HG02571 (cell line): ENCODE results near the gene A3GALT2.

Source experiments
- ATAC-seq: cut with Tn5 transposase; IDR thresholded peaks from one replicate; pipeline ENCODE4 v1.9.1; 2021; ENCODE audit warnings: mild to moderate bottlenecking, moderate library complexity; ENCODE audit not compliant: unreplicated experiment

The A3GALT2 gene

DNA sequence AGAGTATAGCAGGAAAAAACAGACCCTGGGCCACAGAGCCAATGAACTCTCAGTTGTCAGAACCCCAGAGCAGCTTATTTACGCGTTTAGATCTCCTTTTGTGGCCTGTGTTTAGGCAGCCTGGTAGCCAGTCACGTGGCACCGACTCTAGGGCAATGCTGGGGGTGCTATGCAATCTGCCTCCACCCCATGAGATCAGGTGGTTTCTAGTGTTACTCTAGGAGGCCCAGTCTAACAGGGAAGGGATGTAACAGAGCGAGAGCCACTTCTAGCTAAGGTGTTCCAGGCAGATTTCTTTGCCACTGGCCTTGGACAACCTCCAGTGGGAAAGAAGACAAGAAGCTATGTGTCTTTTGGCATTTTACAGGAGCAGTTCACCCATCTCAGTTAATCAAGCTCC lies 12.0 kb upstream of the A3GALT2 start:
- ATAC-seq, result no peak

DNA sequence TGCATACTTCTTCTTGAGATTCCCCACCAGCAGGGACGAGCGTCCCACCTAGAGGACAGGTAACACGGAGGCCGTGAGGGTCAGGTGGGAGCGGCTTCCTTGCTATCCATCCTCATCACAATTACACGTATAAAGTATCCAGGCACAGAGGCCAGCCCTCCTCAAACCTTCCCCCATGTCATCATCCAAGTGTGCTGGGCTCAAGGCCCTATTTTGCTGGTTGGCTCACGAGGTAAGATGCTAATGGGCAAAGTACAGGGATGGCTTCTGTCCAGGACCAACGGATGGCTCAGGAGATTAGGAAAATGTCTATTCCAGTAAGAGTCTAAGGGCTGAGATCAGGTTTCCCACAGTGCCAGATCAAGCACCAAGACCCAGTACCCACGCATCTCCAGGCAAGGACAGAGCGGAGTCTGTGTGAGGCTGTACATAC lies 11.5 kb upstream of the A3GALT2 start:
- no peak for ATAC-seq

DNA sequence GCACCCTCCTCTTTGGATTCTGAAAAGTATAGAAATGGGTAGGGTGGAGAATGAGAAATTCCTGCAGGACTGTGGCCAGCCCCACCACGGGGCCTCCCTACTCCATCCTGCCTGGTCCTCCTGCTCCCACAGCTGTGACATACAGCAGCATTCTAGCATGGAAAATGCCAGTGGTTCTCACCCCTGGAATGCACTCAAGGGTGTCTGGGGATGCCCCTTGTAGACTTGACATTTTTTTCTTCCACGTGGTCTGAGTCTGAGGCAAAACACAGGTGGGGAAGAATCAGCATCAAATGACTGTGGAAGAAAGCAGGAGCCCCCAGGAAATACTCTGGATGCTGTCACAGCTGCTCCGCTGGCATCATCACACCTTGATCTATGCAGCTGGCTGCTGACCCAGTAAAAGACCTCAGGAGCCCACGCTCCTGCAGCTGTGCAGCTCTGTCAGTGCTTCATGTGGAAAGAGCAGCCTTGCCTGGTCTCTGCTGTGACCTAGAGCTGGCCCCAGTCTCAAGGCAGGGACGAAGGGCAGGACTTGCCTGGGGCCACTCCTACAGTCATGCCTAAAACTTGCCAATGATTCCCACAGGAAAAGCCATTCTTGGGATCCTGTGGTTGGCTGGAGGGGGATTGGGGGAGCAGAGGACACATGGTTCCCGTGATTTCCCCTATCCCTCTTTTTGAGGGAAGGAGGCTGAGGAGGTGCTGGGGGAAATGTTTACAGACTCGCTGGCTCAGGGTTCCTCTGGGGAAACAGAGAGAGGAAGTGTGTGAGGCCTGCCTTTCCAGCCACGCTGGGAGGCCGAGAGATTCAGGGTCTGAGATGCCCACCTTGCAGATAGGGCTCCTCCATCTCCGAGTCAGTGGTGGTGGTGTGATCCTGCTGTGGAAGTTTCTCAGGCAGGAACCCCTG lies 10.8 kb upstream of the A3GALT2 start:
- no peak for ATAC-seq

DNA sequence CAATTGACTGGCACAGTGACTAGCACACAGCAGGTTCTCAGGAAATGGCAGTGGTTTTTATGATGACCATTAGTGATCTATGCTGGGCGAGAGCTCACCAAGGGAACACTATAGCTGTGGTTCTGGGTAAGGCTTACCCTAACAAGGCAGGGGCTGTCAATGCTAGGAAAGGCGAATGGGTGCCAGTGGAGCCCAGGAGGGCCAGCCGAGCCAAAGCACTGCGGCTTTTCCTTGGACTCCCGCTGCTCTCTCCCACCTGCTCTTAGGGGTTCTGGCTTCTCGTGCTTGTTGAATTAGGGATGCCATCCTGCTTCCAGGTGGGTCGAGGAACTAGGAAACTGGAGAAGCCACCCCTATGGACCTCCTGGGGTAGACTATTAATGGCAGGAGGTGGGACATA lies 10.0 kb upstream of the A3GALT2 start:
- ATAC-seq, result no peak

DNA sequence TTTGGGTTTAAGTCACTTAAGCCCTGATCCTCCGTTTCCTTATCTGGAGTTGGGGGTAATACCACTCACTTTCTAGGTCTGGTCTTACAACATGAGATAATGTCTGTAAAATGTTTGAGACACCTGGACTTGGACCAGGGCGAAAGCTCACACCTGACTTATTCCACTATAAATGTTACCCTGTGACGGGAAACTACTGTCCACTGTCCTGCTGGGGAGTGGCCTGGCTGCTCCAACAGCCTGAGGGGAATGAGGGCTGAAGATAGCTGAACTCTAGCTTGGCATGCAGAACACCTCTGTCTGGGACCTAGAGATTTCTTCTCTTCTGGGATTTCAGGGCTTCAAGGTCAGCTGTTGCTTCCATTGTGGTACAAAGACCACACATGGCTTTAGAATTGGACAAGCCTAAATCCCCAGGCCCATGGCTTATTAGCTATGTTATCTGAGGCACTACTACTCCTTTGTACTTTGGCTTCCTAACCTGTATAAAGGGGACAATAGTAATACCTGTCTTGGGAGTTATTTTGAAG lies 9.5 kb upstream of the A3GALT2 start:
- ATAC-seq, result no peak

DNA sequence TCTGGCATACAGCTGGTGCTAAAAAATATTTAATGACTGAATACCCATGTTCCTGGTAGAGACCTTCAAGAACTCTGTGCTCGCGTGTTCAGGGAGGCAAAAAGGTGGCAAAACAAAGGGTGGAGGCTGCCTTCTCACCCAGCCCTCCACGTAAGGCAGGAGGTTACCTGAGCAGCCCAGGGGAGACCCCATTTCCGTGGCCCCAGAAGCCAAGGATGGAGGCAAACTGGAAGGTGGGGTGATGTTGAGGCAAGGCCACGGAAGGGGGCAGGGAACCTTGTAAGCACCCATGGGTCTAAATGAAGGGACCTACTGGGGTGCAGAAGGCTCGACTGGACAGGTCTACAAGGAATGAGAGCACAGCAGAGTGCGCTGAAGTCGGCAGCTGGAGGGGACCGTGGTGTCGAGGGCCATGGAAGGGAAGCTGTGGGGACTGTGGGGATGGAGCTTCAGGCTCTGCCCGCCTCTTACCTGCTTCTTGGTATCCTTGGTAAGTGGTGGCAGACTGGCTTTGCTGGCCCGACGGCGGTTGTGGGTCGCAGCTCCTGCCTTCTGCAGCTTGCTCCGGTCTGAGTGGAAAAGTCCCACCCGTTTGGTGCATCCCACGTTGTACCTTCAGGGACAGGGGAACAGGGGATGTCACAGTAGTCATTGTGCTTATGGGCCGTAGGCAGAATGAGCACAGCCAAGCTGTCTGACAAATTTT lies 8.9 kb upstream of the A3GALT2 start:
- no peak for ATAC-seq

DNA sequence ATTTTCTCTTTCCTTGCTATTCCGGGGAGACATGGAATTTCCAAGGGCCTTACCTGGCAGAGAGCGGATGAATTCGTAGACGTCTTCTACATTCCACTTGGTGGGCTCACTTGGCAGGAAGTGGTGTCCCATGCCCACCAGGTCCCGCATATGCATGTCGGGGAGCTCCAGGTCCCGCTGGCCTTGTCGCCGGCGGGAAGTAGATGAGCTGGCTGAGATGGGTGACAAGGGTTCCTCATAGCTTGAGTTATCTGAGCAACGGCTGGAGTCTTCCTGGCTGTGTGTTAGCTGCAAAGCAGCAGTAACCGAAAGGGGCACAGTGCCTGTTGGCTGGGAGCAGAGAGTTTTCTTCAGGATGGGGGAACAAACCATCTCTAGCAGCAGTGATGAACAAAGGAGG lies 7.9 kb upstream of the A3GALT2 start:
- no peak for ATAC-seq

DNA sequence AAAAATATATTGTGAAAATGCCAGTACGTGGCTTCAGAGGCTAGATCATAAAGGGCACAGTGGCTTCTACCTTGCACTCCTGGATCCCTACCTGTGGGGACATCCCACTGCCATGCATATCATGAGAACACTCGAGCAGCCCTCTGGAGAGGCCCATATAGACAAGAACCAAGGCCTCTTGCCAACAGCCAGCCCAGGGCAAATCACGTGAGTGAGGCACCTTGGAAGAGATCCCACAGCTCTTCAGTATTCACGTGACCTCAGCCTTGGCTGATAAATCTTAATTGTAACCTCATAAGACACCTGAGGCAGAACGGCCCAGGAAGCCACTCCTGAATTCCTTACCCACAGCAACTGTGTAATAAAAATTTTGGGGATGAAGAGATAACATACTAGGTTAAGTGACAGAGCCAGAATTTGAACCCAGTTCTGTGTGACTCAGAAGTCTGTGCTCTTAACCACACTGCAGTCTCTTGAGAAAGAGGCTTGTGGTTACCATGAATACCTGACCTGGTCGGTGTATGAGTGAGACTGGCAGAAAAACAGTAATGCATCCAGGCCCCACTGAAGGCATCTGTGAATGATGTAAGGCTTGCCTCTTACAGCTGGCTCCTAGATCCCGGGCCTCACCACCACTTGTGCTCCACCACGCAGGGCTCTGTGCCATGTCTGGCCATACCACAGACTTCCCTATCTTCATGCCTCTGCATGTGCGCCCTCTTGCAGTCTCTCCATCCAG lies 6.9 kb upstream of the A3GALT2 start:
- ATAC-seq, result no peak

DNA sequence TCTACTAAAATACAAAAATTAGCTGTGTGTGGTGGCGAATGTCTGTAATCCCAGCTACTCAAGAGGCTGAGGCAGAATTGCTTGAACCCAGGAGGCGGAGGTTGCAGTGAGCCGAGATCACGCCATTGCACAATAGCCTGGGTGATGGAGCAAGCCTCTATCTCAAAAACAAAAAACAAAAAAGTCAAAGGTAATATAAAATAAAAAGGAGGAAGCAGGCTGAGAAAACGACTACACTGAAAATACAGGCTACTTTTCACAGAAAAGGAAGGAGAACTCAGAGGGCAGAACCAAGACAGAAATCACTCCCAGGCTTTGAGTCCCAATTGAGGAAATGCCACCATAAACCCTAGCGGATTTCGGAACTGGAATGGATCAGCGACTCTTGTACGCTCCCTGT lies 5.9 kb upstream of the A3GALT2 start:
- no peak for ATAC-seq

DNA sequence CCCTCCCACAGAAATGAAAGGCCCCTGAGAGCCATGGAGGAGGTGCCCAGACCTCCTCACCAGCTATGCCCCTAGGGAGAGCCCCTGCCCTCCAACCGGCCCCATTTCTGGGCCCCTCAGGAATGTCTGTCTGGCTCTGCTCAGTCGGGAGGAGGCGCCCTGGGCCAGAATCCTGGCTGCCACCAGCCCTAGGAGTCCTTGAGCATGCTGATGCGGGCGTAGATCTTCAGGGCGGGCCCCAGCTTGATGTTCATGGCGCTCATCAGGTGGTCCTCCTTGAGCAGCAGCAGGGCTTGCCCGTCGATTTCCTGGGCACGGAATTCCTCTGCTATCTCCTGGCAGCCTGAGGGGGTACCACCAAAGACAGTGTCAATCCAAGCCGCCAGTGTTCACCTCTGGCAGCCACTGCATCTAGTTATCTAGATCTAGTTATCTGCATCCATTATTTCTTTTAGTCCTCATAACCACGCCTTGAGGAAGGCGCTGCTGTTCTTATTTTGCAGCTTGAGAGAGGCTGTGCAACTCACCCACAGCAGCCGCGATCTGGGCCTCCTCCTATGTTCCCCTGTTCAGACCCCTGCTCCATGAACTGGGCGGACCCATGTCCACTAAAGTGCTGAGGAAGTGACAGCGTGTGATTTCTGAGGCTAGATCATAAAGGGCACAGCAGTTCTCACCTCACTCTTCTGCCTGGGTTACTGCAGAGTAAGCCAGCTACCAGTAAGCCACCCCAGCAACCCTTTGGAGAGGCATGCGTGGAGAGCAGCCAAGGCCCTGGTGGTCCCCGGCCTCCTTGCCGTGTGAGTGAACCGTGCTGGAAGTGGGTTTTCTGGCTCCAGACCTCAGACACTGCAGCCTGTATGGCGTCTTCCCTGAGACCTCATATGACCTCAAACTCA lies 4.0 kb upstream of the A3GALT2 start:
- no peak for ATAC-seq

DNA sequence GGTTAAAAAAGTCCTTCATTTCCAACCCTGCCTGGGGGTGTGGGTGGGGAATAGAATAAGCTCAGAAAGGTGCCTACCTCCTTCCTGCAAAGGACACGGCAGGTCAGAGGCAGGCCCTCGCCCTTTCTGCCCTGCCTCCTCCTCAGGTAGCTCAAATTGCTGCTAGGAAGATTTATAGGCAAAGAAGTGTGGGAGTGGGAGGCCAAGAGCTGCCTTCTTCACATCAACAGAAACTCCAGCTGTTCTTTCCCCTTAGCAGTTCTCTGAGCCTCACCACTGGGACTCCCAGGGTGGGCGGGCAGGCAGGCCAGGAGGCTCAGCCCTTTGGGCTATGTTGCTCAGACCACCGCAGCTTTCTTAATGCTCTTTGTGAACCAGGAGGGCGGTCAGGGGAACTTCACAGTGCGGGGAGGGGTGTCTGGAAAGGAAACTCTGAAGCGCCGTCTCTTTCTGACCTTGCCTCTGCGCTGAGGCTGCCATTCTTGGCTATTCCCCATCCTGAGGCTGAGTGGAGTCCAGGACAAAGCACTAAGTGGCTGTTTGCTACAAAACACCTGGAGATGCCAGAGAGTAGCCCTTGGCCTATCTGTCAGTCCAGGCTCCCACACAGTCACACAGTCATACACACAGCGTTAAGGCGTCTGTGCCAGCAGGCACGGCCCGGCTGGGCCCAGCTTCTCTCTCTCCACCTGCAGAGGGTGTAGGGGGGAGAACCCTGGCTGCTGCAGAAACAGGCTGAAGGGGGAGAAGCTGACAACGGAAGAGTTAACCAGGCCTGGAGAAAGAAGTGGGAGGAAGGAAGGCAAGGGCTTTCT lies 3.0 kb upstream of the A3GALT2 start:
- ATAC-seq, result no peak

DNA sequence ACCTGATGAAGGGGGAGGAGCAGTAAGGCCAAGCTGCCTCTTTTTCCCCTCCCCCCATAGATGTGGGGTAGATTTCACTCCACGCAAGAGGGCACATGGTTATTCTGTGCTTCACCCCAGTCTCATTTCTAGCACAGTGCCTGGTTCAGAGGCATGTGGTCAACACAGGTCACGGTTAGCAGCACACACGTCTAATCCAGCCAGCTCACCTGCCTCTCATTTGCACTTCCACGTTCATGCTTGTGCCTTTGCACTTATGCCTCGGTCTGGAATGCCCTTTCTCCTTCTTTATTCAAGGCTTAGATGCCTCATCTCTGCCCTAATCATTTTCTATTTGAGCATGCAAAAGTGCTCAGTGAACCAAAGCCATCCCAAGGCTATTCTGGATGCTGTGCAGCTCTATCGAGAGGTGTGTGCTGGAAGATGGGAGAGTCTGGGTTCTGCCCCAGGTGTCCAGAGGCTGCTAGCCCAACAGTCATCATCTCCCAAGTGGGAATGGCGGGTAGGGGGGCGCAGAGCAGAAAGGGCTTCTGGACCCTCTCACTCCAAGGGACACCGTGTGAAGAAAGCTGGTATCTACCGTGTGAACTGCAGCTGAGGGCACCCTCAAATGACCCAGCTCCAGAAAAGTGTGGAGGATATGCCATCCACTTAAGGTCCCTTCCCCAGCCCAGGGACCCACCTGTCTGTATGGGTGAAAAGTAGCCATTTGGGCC lies 2.1 kb upstream of the A3GALT2 start:
- no peak for ATAC-seq

DNA sequence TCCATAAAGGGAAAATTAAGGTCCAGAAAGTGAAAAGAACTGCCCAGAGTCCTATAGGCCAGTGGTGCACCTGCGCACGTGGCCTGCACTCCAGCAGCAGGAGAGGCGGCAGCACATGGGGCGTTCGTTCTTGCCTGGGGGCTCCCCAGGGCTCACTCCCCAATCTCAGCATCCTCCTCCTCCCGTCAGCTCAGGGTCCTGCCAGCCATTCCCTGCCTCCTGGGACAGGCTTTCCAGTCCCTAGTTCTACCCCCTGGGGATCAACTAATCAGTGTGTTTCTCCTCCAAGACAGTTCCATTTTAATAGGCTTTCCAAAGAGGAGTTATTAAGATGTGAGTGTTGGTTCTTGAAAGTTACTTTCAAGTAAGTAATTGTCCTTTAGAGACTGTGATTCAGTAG lies 1.2 kb upstream of the A3GALT2 start:
- ATAC-seq, result no peak

DNA sequence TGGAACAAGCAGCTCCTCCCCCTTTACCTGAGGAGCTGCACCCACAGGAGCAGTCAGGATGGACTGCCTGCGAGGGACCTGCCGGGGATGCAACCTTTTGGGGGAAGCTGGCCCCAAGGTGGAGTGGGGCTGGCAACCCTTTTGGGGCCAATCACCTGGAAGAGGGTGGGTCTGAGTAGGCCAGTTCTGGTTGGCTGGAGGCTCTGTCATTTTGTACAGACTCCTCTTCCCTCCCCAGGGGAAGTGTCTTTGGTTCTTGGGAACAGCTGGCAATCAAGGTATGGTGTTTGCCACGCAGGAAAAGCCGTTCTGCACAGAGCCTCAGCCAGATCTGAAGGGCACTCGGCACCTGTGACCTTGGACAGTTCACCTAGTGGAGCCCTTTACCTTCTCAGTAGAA lies 280 bp upstream of the A3GALT2 start:
- ATAC-seq, result no peak

DNA sequence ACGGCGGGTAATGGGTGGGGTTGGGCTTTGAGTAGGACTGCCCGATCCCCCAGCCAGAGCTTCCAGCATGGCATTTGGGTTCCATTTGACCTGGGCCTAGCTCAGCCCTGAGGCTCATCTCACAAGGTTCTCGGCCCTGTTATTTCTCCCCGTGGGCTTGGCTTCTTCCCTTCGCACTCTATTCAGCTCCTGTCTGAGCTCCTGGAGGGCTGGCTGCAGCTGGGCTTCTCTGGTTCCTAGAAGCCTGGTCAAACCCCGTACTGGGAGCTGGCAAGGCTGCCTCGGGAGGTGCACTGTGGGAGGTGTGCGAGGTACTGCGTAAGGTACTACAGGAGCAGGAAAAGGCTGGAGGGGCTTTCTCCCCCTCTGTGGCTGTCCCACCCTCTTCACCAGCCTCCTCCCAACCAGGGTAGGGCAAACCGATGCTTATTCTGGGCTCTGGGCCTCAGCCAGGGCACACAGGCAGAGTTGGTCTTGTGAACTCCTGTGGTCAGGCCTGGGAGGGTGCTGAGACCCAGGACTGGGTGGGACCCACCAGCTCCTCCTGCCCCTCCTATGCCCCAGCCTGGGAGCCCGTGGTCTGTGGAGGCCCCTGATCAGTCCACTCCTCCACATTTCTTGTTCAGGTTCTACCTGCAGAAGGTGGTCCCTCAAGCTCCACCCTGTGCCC lies 814 bp downstream of the A3GALT2 start:
- ATAC-seq, result no peak

DNA sequence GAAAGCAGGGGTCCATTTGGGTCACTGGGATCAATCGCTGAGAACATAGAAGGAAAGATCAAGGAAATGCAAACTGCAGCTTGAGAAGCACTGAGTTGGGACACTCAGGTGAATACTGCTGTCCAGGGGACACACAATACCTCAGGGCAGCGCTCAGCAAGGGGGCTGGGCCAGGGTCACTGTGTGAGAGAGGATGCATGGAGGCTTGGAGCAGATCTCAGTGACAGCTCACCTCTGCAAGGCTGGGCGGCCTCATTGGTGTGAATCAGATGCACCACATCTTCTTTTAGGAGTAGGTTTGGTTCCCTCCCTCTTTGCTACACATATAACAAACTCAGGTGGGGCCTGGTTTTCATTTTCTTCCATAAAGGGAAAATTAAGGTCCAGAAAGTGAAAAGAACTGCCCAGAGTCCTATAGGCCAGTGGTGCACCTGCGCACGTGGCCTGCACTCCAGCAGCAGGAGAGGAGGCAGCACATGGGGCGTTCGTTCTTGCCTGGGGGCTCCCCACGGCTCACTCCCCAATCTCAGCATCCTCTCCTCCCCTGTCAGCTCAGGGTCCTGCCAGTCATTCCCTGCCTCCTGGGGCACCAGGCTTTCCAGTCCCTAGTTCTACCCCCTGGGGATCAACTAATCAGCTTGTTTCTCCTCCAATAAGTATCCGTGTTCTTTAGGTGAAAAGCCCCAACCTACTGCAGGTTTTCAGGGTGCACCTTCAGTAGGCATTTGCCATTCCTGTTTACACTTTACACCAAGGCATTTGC lies 1.5 kb downstream of the A3GALT2 start:
- no peak for ATAC-seq

DNA sequence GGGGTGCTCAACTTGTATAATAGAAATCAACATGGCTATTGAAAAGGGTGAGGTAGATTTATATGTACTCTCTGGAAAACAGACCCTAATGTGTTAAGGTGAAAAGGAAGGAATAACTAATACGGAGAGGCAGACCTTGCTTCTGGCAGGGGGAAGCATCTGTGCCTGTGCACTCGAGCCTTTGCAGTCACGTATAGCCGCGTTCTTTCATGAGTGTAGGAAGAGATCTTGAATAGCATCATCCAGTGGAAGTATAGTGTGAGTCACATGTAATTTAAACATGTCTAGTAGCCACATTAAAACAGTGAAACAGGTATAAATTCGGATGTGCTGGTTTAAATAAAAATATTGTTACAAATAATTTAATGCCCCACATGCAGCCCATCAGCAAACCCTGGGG lies 3.0 kb downstream of the A3GALT2 start:
- ATAC-seq, result no peak

DNA sequence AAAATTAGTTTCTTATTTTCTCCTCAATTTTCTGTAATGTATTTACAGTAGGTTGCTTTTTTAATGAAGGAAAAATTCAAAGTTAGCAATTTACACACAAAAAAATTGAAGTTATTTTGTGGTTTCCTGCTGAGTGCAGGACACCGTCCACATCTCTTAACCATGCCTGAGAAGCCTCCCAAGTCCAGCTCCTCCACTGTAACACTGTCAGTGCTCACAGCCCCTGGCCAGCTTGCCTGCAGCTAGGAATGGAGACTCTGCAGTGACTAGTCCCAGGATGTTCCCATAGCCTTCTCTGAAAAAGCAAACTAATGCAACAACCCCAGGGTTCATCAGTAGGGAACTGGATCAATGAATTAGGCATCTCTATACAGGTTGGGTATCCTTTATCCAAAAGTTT lies 3.5 kb downstream of the A3GALT2 start:
- no peak for ATAC-seq
